NOMO-1 treated with dmso at 0.1 percent for 144 hours (cell line): ENCODE results near the gene ACTL6A.
A peak's percentile ranks its signal among the peaks of the same experiment; 100 is the strongest.

Experiments used
- DNase-seq: peaks from one replicate; lab custom pipeline; 2025; ENCODE audit not compliant: unreplicated experiment; lab: John Stamatoyannopoulos, UW

ACTL6A gene

GRCh38 chr3:179590669-179591068 is 27.9 kb downstream of the ACTL6A start:
- no peak for DNase-seq

GRCh38 chr3:179591313-179591712 is 28.6 kb downstream of the ACTL6A start:
- DNase-seq, result no peak

- no peak for DNase-seq
These were observed 36.8 kb downstream of the ACTL6A start for GRCh38 chr3:179599531-179599930.

- peak; percentile 17 for DNase-seq
These were observed 40.6 kb downstream of the ACTL6A start for GRCh38 chr3:179603321-179603720.

- no peak for DNase-seq
These were observed 41.1 kb downstream of the ACTL6A start for GRCh38 chr3:179603831-179604230.

- DNase-seq, result peak; percentile 98
These were observed 41.8 kb downstream of the ACTL6A start, which contains the start of the genes MRPL47 and NDUFB5 for GRCh38 chr3:179604321-179605078. Gene MRPL47, minus strand, starts transcription at chr3:179604638. Its CDS starts 14 bp downstream, at chr3:179604624. Gene NDUFB5, plus strand, starts transcription at chr3:179604794. Its CDS starts 22 bp downstream, at chr3:179604816.

GRCh38 chr3:179606534-179607085 is 43.9 kb downstream of the ACTL6A start:
- peak; percentile 27 for DNase-seq

- peak; percentile 62 for DNase-seq
These were observed 46.4 kb downstream of the ACTL6A start for GRCh38 chr3:179608931-179609720.

- DNase-seq, result no peak
These were observed 47.3 kb downstream of the ACTL6A start for GRCh38 chr3:179610066-179610465.

- no peak for DNase-seq
These were observed 51.1 kb downstream of the ACTL6A start for GRCh38 chr3:179613807-179614206.

GRCh38 chr3:179615458-179616173 is 52.9 kb downstream of the ACTL6A start:
- DNase-seq, result no peak

GRCh38 chr3:179622023-179622422 is 59.3 kb downstream of the ACTL6A start:
- no peak for DNase-seq

GRCh38 chr3:179624451-179624850 is 61.7 kb downstream of the ACTL6A start:
- no peak for DNase-seq

- no peak for DNase-seq
These were observed 68.2 kb downstream of the ACTL6A start for GRCh38 chr3:179630753-179631451.
